ENCODE data around the gene PAX3. TPM values are rescaled to one million over a fixed set of nuclear protein-coding genes. Genes with fewer than 3 reads are reported as not detected.

Gene PAX3
- total and polyA plus RNA-seq, 4 donors, result not detected

- Histone ChIP-seq H3K9ac (ENCODE audit: low read depth in 1 of 2, low read length in 2 of 2) (no peak overlapping the region), H3K4me1 (ENCODE audit: control insufficient read depth in 4 of 4, insufficient read depth in 4 of 4, low read length in 3 of 4) (no peaks in the 10 kb centered on the region), H3K9me3 (ENCODE audit: control insufficient read depth in 4 of 4, low read length in 3 of 4) (no peaks in the 10 kb centered on the region), H3K4me3 (ENCODE audit: low read depth in 1 of 3, low read length in 3 of 3) (no peak overlapping the region), H3K36me3 (ENCODE audit: control insufficient read depth in 4 of 4, insufficient read depth in 3 of 4, low read depth in 1 of 4, low read length in 3 of 4) (no peaks in the 10 kb centered on the region), H3K27me3 (ENCODE audit: control insufficient read depth in 4 of 4, insufficient read depth in 4 of 4, low read length in 3 of 4) (peaks cover 0 to 10% (median 3%) of the 10 kb centered on the region in 4 donors), H3K27ac (ENCODE audit: low read depth in 1 of 2, low read length in 2 of 2) (no peak overlapping the region)
- TF ChIP-seq REST (IDR thresholded peaks at IDR 0.05) (no peak), ZBTB33 (IDR thresholded peaks at IDR 0.05) (no peak), CTCF (IDR thresholded peaks at IDR 0.05; ENCODE audit: low read depth, low read length, missing input control) (no peak), SP1 (IDR thresholded peaks at IDR 0.05) (no peak), JUND (IDR thresholded peaks at IDR 0.05) (no peak)
- no peak for DNase-seq (ENCODE audit: low spot score)
These were observed 56.3 kb downstream of the PAX3 start for GRCh38 chr2:222242532-222242931.

GRCh38 chr2:222241128-222241870 is 57.5 kb downstream of the PAX3 start:
- DNase-seq (ENCODE audit: low spot score), result no peak
- no peaks in the 10 kb centered on the region for H3K9me3 ChIP-seq (ENCODE audit: control insufficient read depth in 4 of 4, low read length in 3 of 4)
- H3K4me3 ChIP-seq (ENCODE audit: low read depth in 1 of 3, low read length in 3 of 3), result no peak overlapping the region
- WGBS, result 18% methylated on average over 10 of the region's 10 CpGs
- no peak overlapping the region for H3K9ac ChIP-seq (ENCODE audit: low read depth in 1 of 2, low read length in 2 of 2)
- H3K4me1 ChIP-seq (ENCODE audit: control insufficient read depth in 4 of 4, insufficient read depth in 4 of 4, low read length in 3 of 4), result no peaks in the 10 kb centered on the region
- H3K27ac ChIP-seq (ENCODE audit: low read depth in 1 of 2, low read length in 2 of 2), result no peak overlapping the region
- H3K36me3 ChIP-seq (ENCODE audit: control insufficient read depth in 4 of 4, insufficient read depth in 3 of 4, low read depth in 1 of 4, low read length in 3 of 4), result no peaks in the 10 kb centered on the region
- peaks cover 0 to 10% (median 3%) of the 10 kb centered on the region in 4 donors for H3K27me3 ChIP-seq (ENCODE audit: control insufficient read depth in 4 of 4, insufficient read depth in 4 of 4, low read length in 3 of 4)
- TF ChIP-seq JUND (IDR thresholded peaks at IDR 0.05) (no peak), MAX (IDR thresholded peaks at IDR 0.05) (no peak), GABPA (IDR thresholded peaks at IDR 0.05 in 1 of 2, conservative IDR thresholded peaks at IDR 0.05 in 1 of 2) (no peak), ZBTB33 (IDR thresholded peaks at IDR 0.05) (no peak), YY1 (IDR thresholded peaks at IDR 0.05) (no peak), RAD21 (IDR thresholded peaks at IDR 0.05) (no peak), EGR1 (IDR thresholded peaks at IDR 0.05; ENCODE audit: low read depth in 2 of 2) (no peak), TAF1 (conservative IDR thresholded peaks at IDR 0.05) (no peak), NR2F2 (IDR thresholded peaks at IDR 0.05) (no peak), ATF3 (IDR thresholded peaks at IDR 0.05) (no peak), FOXA2 (IDR thresholded peaks at IDR 0.05) (no peak), RXRA (IDR thresholded peaks at IDR 0.05) (no peak), CTCF (IDR thresholded peaks at IDR 0.05; ENCODE audit: low read depth, low read length, missing input control) (no peak), SP1 (IDR thresholded peaks at IDR 0.05) (no peak)
